GM19025 (cell line): ENCODE data around the gene C12orf50.
"Not testable (repeated sequence)": the region's sequence is repeated elsewhere in the genome, so short reads cannot be mapped to it uniquely, and the experiment has no call there.

Experiments
- ATAC-seq: cut with Tn5 transposase; IDR thresholded peaks from one replicate; pipeline ENCODE4 v1.9.1; 2021; ENCODE audit warnings: mild to moderate bottlenecking, low read depth, moderate library complexity; ENCODE audit not compliant: unreplicated experiment

The C12orf50 gene

GRCh38 chr12:87991483-87991882, 37.7 kb downstream of the C12orf50 start:
- ATAC-seq = no peak

- no peak for ATAC-seq
Observed at GRCh38 chr12:87988534-87988933, 40.7 kb downstream of the C12orf50 start.

GRCh38 chr12:87985069-87985675, 44.0 kb downstream of the C12orf50 start:
- ATAC-seq = no peak

DNA sequence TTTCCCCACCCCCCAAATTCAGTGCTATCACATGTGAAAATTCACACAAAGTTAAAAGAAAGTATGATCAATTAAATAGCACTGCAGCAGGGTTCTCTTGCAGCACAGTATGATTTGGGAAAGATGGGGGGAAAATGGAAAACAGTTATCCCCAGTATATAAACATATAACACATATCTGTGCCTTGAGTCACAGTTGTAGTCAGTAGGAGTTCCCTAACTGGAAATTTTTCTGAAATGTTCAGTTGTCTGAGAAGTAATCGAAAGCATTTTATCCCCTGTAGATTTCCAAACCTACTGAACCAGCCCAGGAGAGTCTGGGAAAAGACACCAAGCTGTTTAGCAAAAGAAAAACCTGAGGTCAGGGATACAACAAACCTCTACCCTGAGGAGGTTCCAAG, 47.0 kb downstream of the C12orf50 start:
- no peak for ATAC-seq

GRCh38 chr12:87981495-87981894, 47.7 kb downstream of the C12orf50 start:
- ATAC-seq = no peak

DNA sequence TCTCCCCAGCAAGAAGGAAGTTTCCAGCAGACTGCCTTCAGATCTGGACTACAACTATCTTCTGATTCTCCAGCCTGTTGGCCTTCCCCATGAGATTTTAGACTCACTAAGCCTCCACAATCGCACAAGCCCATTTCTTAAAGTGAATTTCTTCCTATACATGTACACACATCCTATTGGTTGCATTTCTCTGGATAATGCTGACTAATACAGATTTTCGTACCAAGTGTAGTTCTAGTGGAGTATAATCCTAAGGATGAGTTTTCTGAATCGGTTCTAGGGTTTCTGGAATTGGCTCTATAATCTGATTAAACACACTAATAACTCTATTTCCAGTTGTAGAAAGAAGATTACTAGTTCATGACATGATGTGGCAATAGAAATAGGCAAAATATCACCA, 53.3 kb downstream of the C12orf50 start:
- no peak for ATAC-seq

DNA sequence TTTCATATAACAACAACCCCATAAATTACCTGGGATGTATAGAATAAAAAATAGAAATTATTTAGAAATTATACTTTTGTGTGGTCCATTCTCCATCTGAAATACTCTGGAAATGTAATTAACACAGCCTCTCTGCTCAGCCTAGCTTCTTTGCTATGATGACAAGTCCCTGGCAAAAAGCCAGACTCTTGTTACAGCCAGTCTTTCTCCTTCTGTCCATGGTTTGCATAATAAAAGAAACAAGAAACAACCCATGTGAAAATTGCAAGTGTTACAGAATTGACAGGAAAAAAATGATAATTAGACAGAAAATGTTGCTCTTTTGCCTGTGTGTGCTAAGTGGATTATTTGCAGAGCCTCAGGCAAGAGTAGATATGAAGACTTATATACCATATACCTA, 61.3 kb downstream of the C12orf50 start:
- ATAC-seq = no peak

- ATAC-seq = no peak
Observed at GRCh38 chr12:87960566-87960965, 68.6 kb downstream of the C12orf50 start.

DNA sequence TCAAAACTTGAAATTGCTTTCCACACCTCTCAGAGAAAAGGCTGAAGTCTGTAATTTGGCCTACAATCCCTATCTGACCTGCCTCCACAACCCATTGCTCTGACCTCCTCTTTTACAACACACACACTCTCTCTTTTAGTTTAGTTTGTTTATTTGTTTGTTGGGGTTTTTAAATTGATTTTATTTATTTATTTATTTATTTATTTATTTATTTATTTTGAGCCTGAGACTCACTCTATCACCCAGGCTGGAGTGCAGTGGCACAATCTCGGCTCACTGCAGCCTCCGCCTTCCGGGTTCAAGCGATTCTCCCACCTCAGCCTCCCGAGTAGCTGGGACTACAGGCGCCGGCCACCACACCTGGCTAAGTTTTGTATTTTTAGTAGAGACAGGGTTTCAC, 75.2 kb downstream of the C12orf50 start:
- not testable (repeated sequence) for ATAC-seq

- no peak for ATAC-seq
Observed at GRCh38 chr12:87953256-87953860, 75.8 kb downstream of the C12orf50 start.

DNA sequence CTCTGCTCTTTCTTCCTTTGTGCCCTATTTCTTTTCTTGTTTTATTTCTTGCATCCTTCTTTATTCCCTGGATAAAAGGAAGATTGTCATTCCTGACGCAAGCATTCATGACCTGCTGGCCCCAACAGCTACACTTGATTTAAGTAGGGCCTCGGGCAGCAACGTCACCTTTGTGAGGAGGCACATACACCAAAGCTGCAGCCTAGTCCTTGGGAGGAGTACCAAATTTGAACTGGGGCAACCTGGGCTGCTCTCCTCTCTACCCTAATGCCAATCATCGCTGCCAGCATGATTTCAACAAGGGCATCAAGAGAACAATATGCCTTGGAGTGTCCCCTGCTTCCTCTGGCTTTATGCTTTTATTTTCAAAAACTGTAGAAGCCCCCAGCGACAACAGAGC, 76.4 kb downstream of the C12orf50 start:
- no peak for ATAC-seq

DNA sequence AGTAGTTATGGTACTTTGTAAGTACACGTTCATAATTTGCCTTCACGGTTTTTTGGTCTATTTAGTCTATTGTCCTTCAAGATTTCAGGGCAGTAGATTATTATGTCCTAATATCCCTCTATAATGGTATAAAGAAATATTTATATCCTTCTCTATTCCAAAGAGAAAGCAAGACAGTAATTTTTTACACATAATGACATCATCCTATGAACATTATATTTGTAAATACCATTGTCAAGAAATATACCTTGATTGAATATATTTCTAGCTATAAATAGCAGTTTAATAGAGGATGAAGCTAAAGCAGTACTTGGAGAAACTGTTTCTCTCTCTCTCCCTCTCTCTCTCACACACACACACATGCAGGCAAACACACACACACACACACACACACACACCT, 77.0 kb downstream of the C12orf50 start:
- no peak for ATAC-seq

DNA sequence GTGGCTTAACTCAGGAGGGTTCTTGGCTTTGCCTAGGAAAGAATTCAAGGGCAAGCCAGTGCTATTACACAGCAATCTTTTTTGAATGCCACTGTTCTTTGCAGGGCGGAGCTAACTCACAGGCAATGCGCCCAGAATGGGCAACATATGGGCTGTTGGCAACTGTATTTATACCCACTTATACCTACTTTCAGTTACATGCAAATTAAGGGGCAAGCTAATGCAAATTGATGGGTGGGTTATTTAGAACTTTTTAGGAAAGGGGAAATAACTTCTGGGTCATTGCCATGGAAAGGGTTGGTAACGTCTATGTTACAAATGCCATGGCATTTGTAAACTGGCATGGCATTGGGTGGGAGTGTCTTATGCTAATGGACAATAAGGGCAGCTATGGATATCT, 85.4 kb downstream of the C12orf50 start:
- no peak for ATAC-seq

GRCh38 chr12:87943023-87943422, 86.2 kb downstream of the C12orf50 start:
- no peak for ATAC-seq

GRCh38 chr12:87939182-87939581, 90.0 kb downstream of the C12orf50 start:
- no peak for ATAC-seq

DNA sequence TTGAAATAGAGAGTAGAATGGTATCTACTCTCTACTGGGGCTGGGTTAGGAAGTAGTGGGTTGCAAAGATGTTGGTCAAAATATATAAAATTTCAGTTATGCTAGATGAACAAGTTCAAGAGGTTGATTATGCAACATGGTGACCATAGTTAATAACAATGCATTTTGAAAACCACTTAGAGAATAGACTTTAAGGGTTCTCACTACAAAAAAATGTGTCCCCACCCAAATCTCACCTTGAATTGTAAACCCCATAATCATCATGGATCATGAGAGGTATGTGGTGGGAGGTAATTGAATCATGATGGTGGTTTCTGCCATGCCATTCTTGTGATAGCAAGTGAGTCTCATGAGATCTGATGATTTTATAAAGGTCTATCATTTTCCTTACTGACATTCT, 94.0 kb downstream of the C12orf50 start:
- no peak for ATAC-seq

DNA sequence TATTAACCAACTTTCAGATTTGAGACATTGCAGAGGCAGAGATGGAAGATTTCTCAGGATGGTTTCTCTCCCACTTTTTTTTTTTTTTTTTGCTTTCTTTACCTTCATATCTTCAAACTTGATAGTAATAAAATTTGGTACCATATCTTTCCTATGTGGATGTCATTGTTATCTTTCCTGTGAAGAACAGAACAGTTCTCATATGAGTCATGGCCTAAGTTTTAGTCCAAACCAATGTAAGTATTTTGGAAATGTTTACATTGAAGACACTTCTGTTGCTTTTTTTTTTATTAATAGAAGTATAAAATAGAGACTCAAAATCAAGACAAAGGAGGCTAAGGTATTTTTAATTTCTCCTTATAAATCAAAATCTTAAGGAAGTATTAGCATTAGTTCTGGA, 95.2 kb downstream of the C12orf50 start:
- no peak for ATAC-seq

DNA sequence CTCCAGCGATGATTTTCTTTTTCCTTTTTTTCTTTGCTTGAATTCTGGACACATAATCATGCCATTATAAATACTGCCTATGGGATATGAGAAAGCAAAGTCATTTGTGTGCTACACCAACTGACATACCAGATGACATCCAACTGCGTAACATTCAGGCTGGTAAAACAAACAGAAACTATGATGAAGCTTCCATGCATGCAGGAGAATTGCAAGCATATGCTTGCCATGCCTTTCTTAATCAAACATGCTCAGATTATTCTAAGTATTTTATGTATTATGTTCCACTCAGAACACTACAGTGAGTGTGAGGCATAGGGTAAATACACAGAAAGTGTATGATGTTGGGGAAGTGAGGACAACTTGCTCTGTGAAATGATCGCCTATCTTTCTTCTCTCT, 97.4 kb downstream of the C12orf50 start:
- ATAC-seq = no peak

DNA sequence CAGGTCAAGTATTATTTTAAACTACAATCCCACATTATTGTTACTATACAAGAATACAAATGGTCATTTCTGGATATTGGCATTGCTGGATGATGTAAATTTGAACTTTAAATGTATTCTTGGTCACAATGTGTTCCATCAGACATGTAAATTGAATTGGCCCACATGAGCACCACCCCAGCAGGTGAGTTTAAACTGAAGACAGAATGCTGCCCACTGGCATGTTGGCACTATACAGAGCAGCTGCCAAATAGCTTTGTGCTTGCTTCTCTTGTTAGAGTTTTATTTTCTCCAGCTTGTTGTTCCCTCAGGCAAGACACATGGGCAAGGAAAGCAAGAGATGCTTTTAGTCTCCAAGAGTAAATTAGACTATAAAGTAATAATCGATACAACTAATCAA, 98.6 kb downstream of the C12orf50 start:
- no peak for ATAC-seq
